Mesendoderm (in vitro differentiated cells): ENCODE results near the gene DCX.

Experiments used
- DNase-seq: peaks from one replicate; pipeline ENCODE4 v3.0.0; 2013
- H2AK5ac ChIP-seq: 2 replicates; pipeline ENCODE4 v1.6.1; 2013; ENCODE audit warnings: low read length, inconsistent platforms
- H2BK120ac ChIP-seq: 2 replicates; pipeline ENCODE4 v1.6.1; 2013; ENCODE audit warnings: low read depth, mild to moderate bottlenecking, low read length, moderate library complexity, mixed read lengths
- H2BK15ac ChIP-seq: replicated peaks from 2 replicates; pipeline ENCODE4 v1.6.1; 2013; ENCODE audit warnings: low read depth, mild to moderate bottlenecking, moderate library complexity
- H2BK5ac ChIP-seq: 2 replicates; pipeline ENCODE4 v1.6.1; 2013; ENCODE audit warnings: low read length, inconsistent platforms
- H3K18ac ChIP-seq: 2 replicates; pipeline ENCODE4 v1.6.1; 2013; ENCODE audit warnings: mild to moderate bottlenecking, low read length, mixed read lengths
- H3K23ac ChIP-seq: one replicate; pipeline ENCODE4 v1.6.1; 2013; ENCODE audit warnings: low read length
- H3K27ac ChIP-seq: 2 replicates; pipeline ENCODE4 v1.5.1; 2013; ENCODE audit warnings: low read depth, mild to moderate bottlenecking, inconsistent platforms, low read length, moderate library complexity
- H3K27me3 ChIP-seq: 2 replicates; pipeline ENCODE4 v1.6.1; 2013; ENCODE audit warnings: low read length, control low read depth, mild to moderate bottlenecking, inconsistent platforms; ENCODE audit not compliant: insufficient read depth, poor library complexity
- H3K36me3 ChIP-seq: 2 replicates; pipeline ENCODE4 v1.6.1; 2013; ENCODE audit warnings: low read length, inconsistent platforms; ENCODE audit not compliant: control insufficient read depth, insufficient read depth
- H3K4ac ChIP-seq: one replicate; pipeline ENCODE4 v1.6.1; 2013; ENCODE audit warnings: low read depth, mild to moderate bottlenecking, low read length, moderate library complexity
- H3K4me1 ChIP-seq: 2 replicates; pipeline ENCODE4 v1.6.1; 2013; ENCODE audit warnings: low read depth, low read length, inconsistent platforms; ENCODE audit not compliant: control insufficient read depth
- H3K4me2 ChIP-seq: 2 replicates; pipeline ENCODE4 v1.6.1; 2013; ENCODE audit warnings: low read length
- H3K4me3 ChIP-seq: 2 replicates; pipeline ENCODE4 v1.5.1; 2013; ENCODE audit warnings: mild to moderate bottlenecking, low read length
- H3K56ac ChIP-seq: one replicate; pipeline ENCODE4 v1.6.1; 2013; ENCODE audit warnings: low read length
- H3K79me1 ChIP-seq: 2 replicates; pipeline ENCODE4 v1.6.1; 2013; ENCODE audit warnings: low read length, inconsistent platforms
- H3K79me2 ChIP-seq: 2 replicates; pipeline ENCODE4 v1.6.1; 2013; ENCODE audit warnings: mild to moderate bottlenecking, low read length; ENCODE audit not compliant: control insufficient read depth, insufficient read depth
- H3K9ac ChIP-seq: 2 replicates; pipeline ENCODE4 v1.6.1; 2013; ENCODE audit warnings: low read length, inconsistent platforms
- H4K5ac ChIP-seq: one replicate; pipeline ENCODE4 v1.6.1; 2013; ENCODE audit warnings: low read length
- H4K8ac ChIP-seq: one replicate; pipeline ENCODE4 v1.6.1; 2013; ENCODE audit warnings: low read depth, mild to moderate bottlenecking, control low read depth, low read length, moderate library complexity
- WGBS: extraction: QIAGEN DNeasy Blood & Tissue Kit; methylation state at CpG from one replicate; pipeline ENCODE4 v1.1.7; 2013; ENCODE audit warnings: low lambda C conversion rate, missing lambda C conversion rate; ENCODE audit not compliant: insufficient coverage; ENCODE audit errors: extremely low coverage; 5-methylcytosine and 5-hydroxymethylcytosine counted together

Gene DCX

DNA sequence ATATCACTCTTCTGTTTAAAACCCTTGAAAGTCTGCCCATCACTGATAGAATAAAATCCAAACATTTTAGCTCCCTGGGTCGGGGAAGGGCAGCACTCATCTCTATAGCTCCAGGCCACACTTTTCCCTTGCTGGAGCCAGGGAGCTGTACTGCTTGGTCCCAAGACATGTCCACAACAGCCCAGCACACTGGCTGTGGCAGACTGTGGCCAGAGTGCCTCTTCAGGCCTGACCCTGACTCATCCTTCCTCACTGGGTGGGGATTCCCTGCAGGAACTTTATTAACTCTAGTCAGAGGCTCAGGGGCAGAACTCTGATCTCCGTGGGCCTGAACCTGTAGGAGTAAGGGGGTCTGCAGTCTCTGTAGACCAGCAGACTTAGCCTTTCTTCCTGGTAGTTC, 71.9 kb downstream of the DCX start:
- H3K4me3 ChIP-seq = no peak overlapping the region
- no peaks in the 10 kb centered on the region for H3K27me3 ChIP-seq
- no peak overlapping the region for H3K23ac ChIP-seq
- no peak overlapping the region for H3K56ac ChIP-seq
- no peak for DNase-seq
- no peak overlapping the region for H3K27ac ChIP-seq
- H3K18ac ChIP-seq = no peak overlapping the region
- no peak overlapping the region for H3K9ac ChIP-seq
- no peak overlapping the region for H2BK120ac ChIP-seq
- H4K5ac ChIP-seq = no peak overlapping the region
- no peak overlapping the region for H4K8ac ChIP-seq
- no peaks in the 10 kb centered on the region for H3K4me1 ChIP-seq
- H3K79me2 ChIP-seq = no peaks in the 10 kb centered on the region
- H2BK5ac ChIP-seq = no peak overlapping the region
- H2BK15ac ChIP-seq = no peak overlapping the region
- no CpG with 5 or more reads among the region's 2 CpGs for WGBS
- no peak overlapping the region for H3K4me2 ChIP-seq
- no peak overlapping the region for H2AK5ac ChIP-seq
- H3K36me3 ChIP-seq = no peaks in the 10 kb centered on the region
- H3K4ac ChIP-seq = no peak overlapping the region
- no peaks in the 10 kb centered on the region for H3K79me1 ChIP-seq

DNA sequence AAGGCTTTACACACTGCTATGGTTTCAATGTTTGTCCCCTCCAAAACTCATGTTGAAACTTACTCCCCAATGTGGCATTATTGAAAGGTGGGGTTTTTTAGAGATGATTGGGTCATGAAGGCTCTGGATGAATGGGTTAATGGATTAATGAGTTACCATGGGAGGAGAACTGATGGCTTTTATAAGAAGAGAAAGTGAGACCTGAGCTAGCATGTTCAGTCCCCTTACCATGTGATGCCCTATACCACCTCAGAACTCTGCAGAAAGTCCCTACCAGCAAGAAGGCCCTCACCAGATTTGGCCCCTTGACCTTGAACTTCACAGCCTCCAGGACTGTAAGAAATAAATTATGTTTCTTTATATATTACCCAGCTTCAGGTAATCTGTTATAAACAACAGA, 72.8 kb downstream of the DCX start:
- no peak overlapping the region for H3K56ac ChIP-seq
- H3K27me3 ChIP-seq = no peaks in the 10 kb centered on the region
- H4K5ac ChIP-seq = no peak overlapping the region
- no peak overlapping the region for H3K4me2 ChIP-seq
- H4K8ac ChIP-seq = no peak overlapping the region
- no peak overlapping the region for H3K4me3 ChIP-seq
- no peak overlapping the region for H3K23ac ChIP-seq
- H3K18ac ChIP-seq = no peak overlapping the region
- H3K4ac ChIP-seq = no peak overlapping the region
- no peak overlapping the region for H2BK15ac ChIP-seq
- no peak for DNase-seq
- H3K9ac ChIP-seq = no peak overlapping the region
- H2AK5ac ChIP-seq = no peak overlapping the region
- no peak overlapping the region for H2BK120ac ChIP-seq
- no peaks in the 10 kb centered on the region for H3K79me2 ChIP-seq
- no peak overlapping the region for H3K27ac ChIP-seq
- no peaks in the 10 kb centered on the region for H3K36me3 ChIP-seq
- no peaks in the 10 kb centered on the region for H3K4me1 ChIP-seq
- H2BK5ac ChIP-seq = no peak overlapping the region
- H3K79me1 ChIP-seq = no peaks in the 10 kb centered on the region

DNA sequence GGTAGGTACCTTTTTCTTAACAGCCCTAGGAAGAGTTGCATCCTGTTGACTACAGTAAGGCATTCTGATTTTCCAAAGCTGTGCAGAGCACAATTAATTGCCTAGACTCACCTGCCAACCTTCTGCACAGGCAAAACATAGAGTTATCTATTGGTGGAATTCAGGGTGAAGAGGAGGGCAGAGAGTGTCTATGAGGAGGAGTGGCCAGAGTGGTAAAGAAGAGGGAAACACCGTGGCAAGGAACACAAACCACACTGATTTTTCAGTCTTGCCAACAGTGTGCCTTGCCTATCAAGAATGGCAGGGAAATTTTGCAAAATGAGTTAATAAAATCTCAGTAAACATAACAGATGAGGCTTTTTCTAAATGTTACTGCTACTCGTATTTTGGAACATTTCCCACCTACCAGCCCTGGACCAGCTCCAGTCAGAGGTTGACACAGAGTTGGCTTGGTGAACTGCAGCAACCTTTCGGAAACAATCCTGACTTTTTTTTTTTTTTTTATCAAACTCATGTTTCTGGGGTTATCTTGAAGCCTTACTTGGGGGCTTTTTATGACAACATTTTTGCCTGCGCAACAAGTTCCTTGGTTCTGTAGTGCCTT, 73.8 kb downstream of the DCX start:
- Histone ChIP-seq H3K79me2 (no peaks in the 10 kb centered on the region), H2BK120ac (no peak overlapping the region), H3K27me3 (no peaks in the 10 kb centered on the region), H3K79me1 (no peaks in the 10 kb centered on the region), H3K23ac (no peak overlapping the region), H3K27ac (no peak overlapping the region), H2BK15ac (no peak overlapping the region), H3K9ac (no peak overlapping the region), H3K4me2 (no peak overlapping the region), H4K5ac (no peak overlapping the region), H3K56ac (no peak overlapping the region), H3K18ac (no peak overlapping the region), H3K4me3 (no peak overlapping the region), H3K36me3 (no peaks in the 10 kb centered on the region), H4K8ac (no peak overlapping the region), H2BK5ac (no peak overlapping the region), H2AK5ac (no peak overlapping the region), H3K4ac (no peak overlapping the region), H3K4me1 (no peaks in the 10 kb centered on the region)
- DNase-seq = no peak
- no CpG with 5 or more reads among the region's 4 CpGs for WGBS

GRCh38 chrX:111337067-111337637, 74.8 kb downstream of the DCX start:
- Histone ChIP-seq H2BK120ac (no peak overlapping the region), H3K36me3 (no peaks in the 10 kb centered on the region), H3K56ac (no peak overlapping the region), H3K18ac (no peak overlapping the region), H3K23ac (no peak overlapping the region), H2BK15ac (no peak overlapping the region), H2AK5ac (no peak overlapping the region), H3K4me3 (no peak overlapping the region), H2BK5ac (no peak overlapping the region), H3K27me3 (no peaks in the 10 kb centered on the region), H3K4ac (no peak overlapping the region), H4K5ac (no peak overlapping the region), H3K4me2 (no peak overlapping the region), H4K8ac (no peak overlapping the region), H3K79me2 (no peaks in the 10 kb centered on the region), H3K4me1 (no peaks in the 10 kb centered on the region), H3K27ac (no peak overlapping the region), H3K79me1 (no peaks in the 10 kb centered on the region), H3K9ac (no peak overlapping the region)
- WGBS = no CpG with 5 or more reads among the region's 2 CpGs
- no peak for DNase-seq

DNA sequence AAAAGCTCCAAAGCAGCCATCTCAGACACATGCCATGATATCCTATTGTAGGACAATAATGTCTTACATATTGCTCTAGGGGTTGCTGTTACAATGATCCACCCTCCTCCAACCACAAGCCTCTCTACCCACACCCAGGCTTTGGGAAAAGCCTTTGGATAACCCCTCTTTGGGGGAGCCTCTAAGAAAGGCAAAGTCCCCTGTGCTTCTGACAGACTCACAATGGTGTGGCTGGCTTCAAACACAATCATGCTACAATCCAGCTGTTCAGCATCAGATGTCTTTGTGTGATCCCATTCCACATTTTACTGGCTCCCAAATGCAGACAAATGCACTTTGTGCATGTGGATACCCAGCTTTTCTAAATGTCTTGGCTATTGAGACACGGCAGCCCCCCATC, 75.9 kb downstream of the DCX start:
- Histone ChIP-seq H3K4ac (no peak overlapping the region), H2AK5ac (no peak overlapping the region), H3K4me3 (no peak overlapping the region), H3K56ac (no peak overlapping the region), H3K36me3 (no peaks in the 10 kb centered on the region), H3K27ac (no peak overlapping the region), H3K27me3 (no peaks in the 10 kb centered on the region), H2BK5ac (no peak overlapping the region), H3K23ac (no peak overlapping the region), H3K9ac (no peak overlapping the region), H2BK15ac (no peak overlapping the region), H3K4me1 (no peaks in the 10 kb centered on the region), H3K79me2 (no peaks in the 10 kb centered on the region), H4K5ac (no peak overlapping the region), H2BK120ac (no peak overlapping the region), H3K79me1 (no peaks in the 10 kb centered on the region), H3K18ac (no peak overlapping the region), H3K4me2 (no peak overlapping the region), H4K8ac (no peak overlapping the region)
- WGBS = no CpG with 5 or more reads among the region's 1 CpG
- no peak for DNase-seq

- Histone ChIP-seq H3K9ac (no peak overlapping the region), H3K79me1 (no peaks in the 10 kb centered on the region), H2BK5ac (no peak overlapping the region), H2BK120ac (no peak overlapping the region), H3K4me1 (no peaks in the 10 kb centered on the region), H3K4me3 (no peak overlapping the region), H3K4me2 (no peak overlapping the region), H3K79me2 (no peaks in the 10 kb centered on the region), H2AK5ac (no peak overlapping the region), H3K56ac (no peak overlapping the region), H2BK15ac (no peak overlapping the region), H3K27me3 (no peaks in the 10 kb centered on the region), H3K23ac (no peak overlapping the region), H3K27ac (no peak overlapping the region), H3K4ac (no peak overlapping the region), H4K8ac (no peak overlapping the region), H3K18ac (no peak overlapping the region), H4K5ac (no peak overlapping the region), H3K36me3 (no peaks in the 10 kb centered on the region)
- DNase-seq = no peak
Observed at GRCh38 chrX:111329370-111329769, 82.6 kb downstream of the DCX start.
